Breast epithelium (tissue), 3 donors: ENCODE measurements around the gene PTPRN2.
"Not testable (repeated sequence)": the region's sequence is repeated elsewhere in the genome, so short reads cannot be mapped to it uniquely, and the experiment has no call there.

Experiments
- POLR2A ChIP-seq: fragments of 450-650 bp; IDR thresholded peaks from one replicate; pipeline ENCODE4 v1.6.1; 2016; ENCODE audit warnings: antibody characterized with exemption, mild to moderate bottlenecking, moderate library complexity
- TF ChIP-seq, protein P1 (sequence below), 3 donors: fragments of 450-650 bp; IDR thresholded peaks; one replicate each; pipeline ENCODE4 v1.5.1; 2016 to 2017; ENCODE audit warnings: antibody characterized with exemption in 3 of 3, mild to moderate bottlenecking in 3 of 3, moderate library complexity in 3 of 3

- TF ChIP-seq POLR2A: not testable (repeated sequence)
- TF ChIP-seq, protein P1, sequence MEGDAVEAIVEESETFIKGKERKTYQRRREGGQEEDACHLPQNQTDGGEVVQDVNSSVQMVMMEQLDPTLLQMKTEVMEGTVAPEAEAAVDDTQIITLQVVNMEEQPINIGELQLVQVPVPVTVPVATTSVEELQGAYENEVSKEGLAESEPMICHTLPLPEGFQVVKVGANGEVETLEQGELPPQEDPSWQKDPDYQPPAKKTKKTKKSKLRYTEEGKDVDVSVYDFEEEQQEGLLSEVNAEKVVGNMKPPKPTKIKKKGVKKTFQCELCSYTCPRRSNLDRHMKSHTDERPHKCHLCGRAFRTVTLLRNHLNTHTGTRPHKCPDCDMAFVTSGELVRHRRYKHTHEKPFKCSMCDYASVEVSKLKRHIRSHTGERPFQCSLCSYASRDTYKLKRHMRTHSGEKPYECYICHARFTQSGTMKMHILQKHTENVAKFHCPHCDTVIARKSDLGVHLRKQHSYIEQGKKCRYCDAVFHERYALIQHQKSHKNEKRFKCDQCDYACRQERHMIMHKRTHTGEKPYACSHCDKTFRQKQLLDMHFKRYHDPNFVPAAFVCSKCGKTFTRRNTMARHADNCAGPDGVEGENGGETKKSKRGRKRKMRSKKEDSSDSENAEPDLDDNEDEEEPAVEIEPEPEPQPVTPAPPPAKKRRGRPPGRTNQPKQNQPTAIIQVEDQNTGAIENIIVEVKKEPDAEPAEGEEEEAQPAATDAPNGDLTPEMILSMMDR (IDR thresholded peaks at IDR 0.05): not testable (repeated sequence)
These were observed 250.7 kb downstream of the PTPRN2 start for GRCh38 chr7:158336952-158337351.
